Stomach (tissue), 9 donors: ENCODE data around the gene ZNF688. TPM values are rescaled to one million over a fixed set of nuclear protein-coding genes. Genes with fewer than 3 reads are reported as not detected.

Source experiments
- DNase-seq, 2 donors: peaks; one replicate each; pipeline versions ENCODE4 v3.0.0 to v3.0.0-alpha.2; 2013 to 2019
- H3K27ac ChIP-seq, 5 donors: fragments of 200-600 bp in 4 of 5; sonication (generic) in 4 of 5; one replicate each; pipeline ENCODE4 v1.5.1; 2013 to 2019; ENCODE audit warnings: mild to moderate bottlenecking in 1 of 5, moderate library complexity in 1 of 5
- H3K27me3 ChIP-seq, 3 donors: fragments of 200-600 bp; sonication (generic); one replicate each; pipeline ENCODE4 v1.5.1; 2017 to 2019; ENCODE audit warnings: mixed run types in 1 of 3
- H3K36me3 ChIP-seq, 4 donors: fragments of 200-600 bp; sonication (generic); 1 replicate in 3 of 4; 2 replicates in 1 of 4; pipeline ENCODE4 v1.5.1; 2016 to 2019
- H3K4me1 ChIP-seq, 4 donors: fragments of 200-600 bp; sonication (generic); one replicate each; pipeline ENCODE4 v1.5.1; 2016 to 2019
- H3K4me3 ChIP-seq, 4 donors: fragments of 200-600 bp; sonication (generic) in 3 of 4; one replicate each; pipeline ENCODE4 v1.5.1; 2016 to 2019; ENCODE audit warnings: mild to moderate bottlenecking in 1 of 4
- H3K9me3 ChIP-seq, 4 donors: fragments of 200-600 bp; sonication (generic); one replicate each; pipeline ENCODE4 v1.5.1; 2016 to 2019
- CTCF ChIP-seq, 7 experiments: fragments of 450-650 bp in 4 of 7; fragments of 200-600 bp in 3 of 7; sonication (generic) in 3 of 7; IDR thresholded peaks; one replicate each; pipeline ENCODE4 v1.5.1; 2016 to 2019; ENCODE audit warnings: antibody characterized with exemption in 7 of 7, control low read depth in 2 of 7, mild to moderate bottlenecking in 1 of 7
- EP300 ChIP-seq: sonication (generic); formaldehyde crosslinking; IDR thresholded peaks from one replicate; pipeline ENCODE4 v1.6.1; 2017; ENCODE audit warnings: antibody characterized with exemption
- POLR2A ChIP-seq, 4 donors: fragments of 450-650 bp; IDR thresholded peaks; one replicate each; pipeline ENCODE4 v1.6.1; 2016; ENCODE audit warnings: antibody characterized with exemption in 4 of 4, control low read depth in 2 of 4, mild to moderate bottlenecking in 1 of 4, moderate library complexity in 1 of 4
- POLR2AphosphoS5 ChIP-seq, 3 donors: sonication (generic); formaldehyde crosslinking; IDR thresholded peaks; one replicate each; pipeline ENCODE4 v1.6.1; 2016; ENCODE audit warnings: antibody characterized with exemption in 3 of 3
- WGBS, 5 donors: extraction: QIAGEN DNeasy Blood & Tissue Kit in 3 of 5; methylation state at CpG; one replicate each; pipeline versions ENCODE4 v1.1.5 to v1.1.7; 2013 to 2018; 5-methylcytosine and 5-hydroxymethylcytosine counted together
- intact Hi-C: fragments of 100-400 bp; cut with DNase I; formaldehyde crosslinking; loops from one replicate; pipeline ENCODE4 v1.15.1; 2023; ENCODE audit warnings: low total_unique reads
- polyA plus RNA-seq, 3 donors: library from polyadenylated mRNA; stranded (reverse); fragments of 200-250 nt; gene quantifications; one replicate each; pipeline ENCODE4 v1.2.3, GENCODE V29; 2013
- total RNA-seq, 5 donors: library from RNA; depleted of rRNA; stranded (reverse); fragments of >200 nt; gene quantifications; one replicate each; pipeline versions ENCODE4 v1.1.0 to v1.2.3, GENCODE V29; 2014 to 2016
- donor health status: healthy with polysubstance abuse.
- donor health status: Bipolar disorder and iron deficiency.
- donor health status: healthy.

ZNF688 gene
- total and polyA plus RNA-seq, 8 donors, result 9.4 to 123 (median 22.0) TPM

- peaks cover 0 to 32% (median 22%) of the 10 kb centered on the region in 4 donors for H3K4me1 ChIP-seq
- no peaks in the 10 kb centered on the region for H3K27me3 ChIP-seq
- intact Hi-C loops, result no loop called here
- no peak for TF ChIP-seq POLR2A (IDR thresholded peaks at IDR 0.05)
- TF ChIP-seq POLR2AphosphoS5 (IDR thresholded peaks at IDR 0.05), result no peak
- no peak for TF ChIP-seq CTCF (IDR thresholded peaks at IDR 0.05)
- no peak for TF ChIP-seq EP300
- peak overlapping the region; percentile 73 to 96 (median 86) for H3K4me3 ChIP-seq
- peak overlapping the region; percentile 85 to 98 (median 95) for H3K27ac ChIP-seq
- no peaks in the 10 kb centered on the region for H3K9me3 ChIP-seq
- 11 to 18% (median 13%) methylated on average over 22 to 40 of the region's 40 CpGs for WGBS, 5 donors
- peaks cover 21 to 40% (median 38%) of the 10 kb centered on the region in 4 donors for H3K36me3 ChIP-seq
- DNase-seq, result peak; percentile 54 to 80
Measured at GRCh38 chr16:30609002-30609925, 37.8 kb upstream of the ZNF688 start.

GRCh38 chr16:30606004-30606403 is 34.5 kb upstream of the ZNF688 start:
- DNase-seq, result no peak
- Histone ChIP-seq H3K27me3 (no peaks in the 10 kb centered on the region), H3K4me3 (no peak overlapping the region), H3K27ac (no peak overlapping the region), H3K36me3 (peaks cover 32 to 63% (median 62%) of the 10 kb centered on the region in 4 donors), H3K9me3 (no peaks in the 10 kb centered on the region), H3K4me1 (peaks cover 0 to 41% (median 20%) of the 10 kb centered on the region in 4 donors)
- 93 to 99% (median 95%) methylated on average over 3 of the region's 3 CpGs for WGBS, 5 donors
- TF ChIP-seq POLR2AphosphoS5 (IDR thresholded peaks at IDR 0.05) (no peak), CTCF (IDR thresholded peaks at IDR 0.05) (no peak), EP300 (no peak), POLR2A (IDR thresholded peaks at IDR 0.05) (no peak)
- intact Hi-C loops, result no loop called here

GRCh38 chr16:30605158-30605557 is 33.6 kb upstream of the ZNF688 start:
- WGBS, 5 donors, result 89 to 94% (median 91%) methylated on average over 14 to 15 of the region's 15 CpGs
- H3K27me3 ChIP-seq, result no peaks in the 10 kb centered on the region
- peaks cover 0 to 34% (median 17%) of the 10 kb centered on the region in 4 donors for H3K4me1 ChIP-seq
- H3K9me3 ChIP-seq, result no peaks in the 10 kb centered on the region
- H3K36me3 ChIP-seq, result peaks cover 32 to 63% (median 62%) of the 10 kb centered on the region in 4 donors
- H3K27ac ChIP-seq, result no peak overlapping the region
- intact Hi-C loops, result no loop called here
- no peak for DNase-seq
- no peak overlapping the region for H3K4me3 ChIP-seq
- TF ChIP-seq POLR2AphosphoS5 (IDR thresholded peaks at IDR 0.05), result no peak
- TF ChIP-seq CTCF (IDR thresholded peaks at IDR 0.05), result no peak
- TF ChIP-seq POLR2A (IDR thresholded peaks at IDR 0.05), result no peak
- no peak for TF ChIP-seq EP300

- no peak overlapping the region for H3K27ac ChIP-seq
- intact Hi-C loops, result no loop called here
- 86 to 94% (median 92%) methylated on average over 48 to 49 of the region's 49 CpGs for WGBS, 5 donors
- H3K4me3 ChIP-seq, result no peak overlapping the region
- no peaks in the 10 kb centered on the region for H3K9me3 ChIP-seq
- DNase-seq, result no peak
- TF ChIP-seq EP300 (no peak), POLR2AphosphoS5 (IDR thresholded peaks at IDR 0.05) (no peak), POLR2A (IDR thresholded peaks at IDR 0.05) (no peak), CTCF (IDR thresholded peaks at IDR 0.05) (no peak)
- H3K36me3 ChIP-seq, result peaks cover 32 to 63% (median 62%) of the 10 kb centered on the region in 4 donors
- no peaks in the 10 kb centered on the region for H3K27me3 ChIP-seq
- peaks cover 0 to 33% (median 13%) of the 10 kb centered on the region in 4 donors for H3K4me1 ChIP-seq
Measured at GRCh38 chr16:30604316-30604947, 32.9 kb upstream of the ZNF688 start.
